LNCaP clone FGC (cell line): Measurements from ENCODE around the gene OR51B4.

Experiments used
- DNase-seq: peaks from one replicate; pipeline ENCODE4 v3.0.0-alpha.2; 2011; ENCODE audit warnings: low read depth
- H3K4me3 ChIP-seq: 2 replicates; pipeline ENCODE4 v1.5.1; 2011; ENCODE audit warnings: mild to moderate bottlenecking, low read depth, low read length, control low read depth
- TF ChIP-seq, protein P1 (sequence below): IDR thresholded peaks from 2 replicates; pipeline ENCODE4 v1.5.1; 2012; ENCODE audit warnings: mild to moderate bottlenecking; ENCODE audit not compliant: control insufficient read depth, insufficient read depth; ENCODE audit errors: extremely low read depth

OR51B4 gene

DNA sequence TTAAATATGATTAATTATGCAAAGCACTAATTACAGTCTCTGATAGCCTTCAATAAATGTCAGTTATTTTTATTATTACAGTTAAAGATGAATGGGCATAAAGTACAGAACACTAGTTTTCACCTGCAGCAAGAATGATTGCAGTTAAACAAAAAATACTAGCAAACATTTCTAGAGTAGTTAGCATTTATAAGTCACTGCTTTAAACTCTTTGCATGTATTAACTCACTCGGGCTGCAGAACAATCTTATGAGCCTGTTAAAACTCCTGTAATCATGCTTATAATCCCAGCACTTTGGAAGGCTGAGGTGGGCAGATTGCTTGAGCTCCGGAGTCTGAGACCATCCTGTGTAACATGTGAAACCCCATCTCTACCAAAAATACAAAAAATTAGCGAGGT is 14.8 kb downstream of the OR51B4 start:
- no peak for DNase-seq
- TF ChIP-seq, protein P1, sequence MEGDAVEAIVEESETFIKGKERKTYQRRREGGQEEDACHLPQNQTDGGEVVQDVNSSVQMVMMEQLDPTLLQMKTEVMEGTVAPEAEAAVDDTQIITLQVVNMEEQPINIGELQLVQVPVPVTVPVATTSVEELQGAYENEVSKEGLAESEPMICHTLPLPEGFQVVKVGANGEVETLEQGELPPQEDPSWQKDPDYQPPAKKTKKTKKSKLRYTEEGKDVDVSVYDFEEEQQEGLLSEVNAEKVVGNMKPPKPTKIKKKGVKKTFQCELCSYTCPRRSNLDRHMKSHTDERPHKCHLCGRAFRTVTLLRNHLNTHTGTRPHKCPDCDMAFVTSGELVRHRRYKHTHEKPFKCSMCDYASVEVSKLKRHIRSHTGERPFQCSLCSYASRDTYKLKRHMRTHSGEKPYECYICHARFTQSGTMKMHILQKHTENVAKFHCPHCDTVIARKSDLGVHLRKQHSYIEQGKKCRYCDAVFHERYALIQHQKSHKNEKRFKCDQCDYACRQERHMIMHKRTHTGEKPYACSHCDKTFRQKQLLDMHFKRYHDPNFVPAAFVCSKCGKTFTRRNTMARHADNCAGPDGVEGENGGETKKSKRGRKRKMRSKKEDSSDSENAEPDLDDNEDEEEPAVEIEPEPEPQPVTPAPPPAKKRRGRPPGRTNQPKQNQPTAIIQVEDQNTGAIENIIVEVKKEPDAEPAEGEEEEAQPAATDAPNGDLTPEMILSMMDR, result no peak
- no peak overlapping the region for H3K4me3 ChIP-seq

DNA sequence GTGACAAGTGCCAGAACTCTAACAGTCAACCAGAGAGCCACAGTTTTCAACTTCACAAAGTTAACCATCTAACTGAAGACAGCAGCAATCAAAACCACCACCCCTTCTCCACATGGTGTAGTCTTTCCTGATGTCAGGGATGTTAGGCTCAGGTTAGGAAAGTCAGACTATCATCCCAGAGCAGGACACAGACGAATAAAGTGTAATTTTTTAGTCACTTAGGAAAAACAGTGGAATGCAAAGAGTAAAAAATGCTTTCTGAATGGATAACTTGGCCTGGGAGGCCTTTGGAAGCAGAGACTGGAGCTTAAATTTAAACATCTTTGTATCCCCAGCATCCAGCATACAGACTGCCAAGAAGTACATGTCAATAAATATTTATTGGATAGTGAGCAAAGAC is 15.4 kb downstream of the OR51B4 start:
- TF ChIP-seq, protein P1, result no peak
- no peak for DNase-seq
- no peak overlapping the region for H3K4me3 ChIP-seq

DNA sequence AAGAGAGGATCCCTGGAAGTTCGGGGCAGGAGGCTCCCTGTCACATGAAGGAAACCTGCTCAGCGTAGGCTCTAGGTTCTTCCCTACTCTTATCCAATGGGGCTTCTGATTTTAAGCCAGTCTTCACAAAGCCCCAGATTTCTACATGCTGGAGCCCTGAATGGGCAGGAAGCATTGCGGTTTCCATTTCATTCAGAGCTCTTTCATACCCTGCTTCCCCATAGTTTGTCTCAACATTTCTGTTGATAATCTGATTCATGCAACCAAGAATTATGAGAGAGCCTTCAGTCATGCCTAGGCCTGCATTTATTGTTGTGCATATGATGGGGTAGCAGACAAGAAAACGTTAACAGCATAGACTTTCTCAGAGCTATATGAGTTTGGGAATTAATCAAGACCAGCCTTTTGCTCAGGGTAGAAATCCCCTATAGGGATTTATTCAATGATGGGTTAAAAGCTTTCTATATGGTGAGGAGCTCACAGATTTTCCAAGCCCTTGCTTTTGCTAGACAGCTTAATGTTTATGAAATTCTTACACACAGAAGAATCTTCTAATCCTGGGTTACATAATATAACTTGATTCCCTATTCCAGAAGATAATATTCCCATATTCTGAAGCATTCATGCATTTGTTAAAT is 15.9 kb downstream of the OR51B4 start:
- TF ChIP-seq, protein P1, result no peak
- no peak for DNase-seq

DNA sequence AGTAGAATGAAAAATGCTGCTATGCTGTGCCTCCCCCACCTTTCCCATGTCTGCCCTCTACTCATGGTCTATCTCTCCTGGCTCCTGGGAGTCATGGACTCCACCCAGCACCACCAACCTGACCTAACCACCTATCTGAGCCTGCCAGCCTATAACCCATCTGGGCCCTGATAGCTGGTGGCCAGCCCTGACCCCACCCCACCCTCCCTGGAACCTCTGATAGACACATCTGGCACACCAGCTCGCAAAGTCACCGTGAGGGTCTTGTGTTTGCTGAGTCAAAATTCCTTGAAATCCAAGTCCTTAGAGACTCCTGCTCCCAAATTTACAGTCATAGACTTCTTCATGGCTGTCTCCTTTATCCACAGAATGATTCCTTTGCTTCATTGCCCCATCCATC is 17.1 kb downstream of the OR51B4 start:
- TF ChIP-seq, protein P1, result no peak
- H3K4me3 ChIP-seq, result no peak overlapping the region
- DNase-seq, result no peak

More for the DNA sequence above, 15.9 kb downstream of the OR51B4 start:
- H3K4me3 ChIP-seq, result no peak overlapping the region

DNA sequence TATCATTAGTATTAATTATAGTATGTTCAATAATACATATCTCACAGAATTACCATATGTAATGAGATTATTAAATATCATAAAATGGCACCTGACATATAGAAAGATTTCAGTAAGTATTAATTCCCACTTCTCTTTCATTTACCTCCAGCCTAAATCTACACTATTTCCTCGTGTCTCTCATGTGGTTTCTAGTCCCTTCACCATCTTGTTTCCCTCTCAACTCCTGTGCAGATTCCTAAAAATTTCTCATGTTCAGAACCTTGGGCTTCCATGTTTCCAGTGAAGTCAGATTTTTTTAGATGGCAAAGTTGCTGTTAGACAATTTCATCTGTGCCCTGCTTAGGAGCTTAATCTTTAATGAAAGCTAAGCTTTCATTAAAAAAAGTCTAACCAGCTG is 17.9 kb downstream of the OR51B4 start:
- H3K4me3 ChIP-seq, result no peak overlapping the region
- no peak for DNase-seq
- TF ChIP-seq, protein P1, result no peak

DNA sequence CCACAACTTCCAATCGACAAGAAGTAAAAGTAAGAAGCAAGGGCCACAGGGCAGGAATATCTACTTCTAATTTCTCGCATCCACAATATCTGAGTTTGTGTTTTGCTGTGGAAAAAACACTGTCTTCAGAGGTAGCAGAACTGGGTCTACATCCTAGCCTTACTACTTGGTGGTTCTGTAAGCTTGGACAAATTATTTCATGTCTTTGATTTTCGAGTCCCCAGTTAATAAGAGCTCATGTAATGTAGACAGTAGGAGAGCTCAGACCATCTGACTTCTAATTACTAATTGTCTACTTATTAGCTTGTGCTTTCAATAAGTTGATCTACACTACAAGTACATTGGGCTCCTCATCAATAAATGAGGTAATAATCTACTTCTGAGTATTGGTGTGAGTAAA is 18.7 kb downstream of the OR51B4 start:
- DNase-seq, result no peak
- H3K4me3 ChIP-seq, result no peak overlapping the region
- TF ChIP-seq, protein P1, result no peak

DNA sequence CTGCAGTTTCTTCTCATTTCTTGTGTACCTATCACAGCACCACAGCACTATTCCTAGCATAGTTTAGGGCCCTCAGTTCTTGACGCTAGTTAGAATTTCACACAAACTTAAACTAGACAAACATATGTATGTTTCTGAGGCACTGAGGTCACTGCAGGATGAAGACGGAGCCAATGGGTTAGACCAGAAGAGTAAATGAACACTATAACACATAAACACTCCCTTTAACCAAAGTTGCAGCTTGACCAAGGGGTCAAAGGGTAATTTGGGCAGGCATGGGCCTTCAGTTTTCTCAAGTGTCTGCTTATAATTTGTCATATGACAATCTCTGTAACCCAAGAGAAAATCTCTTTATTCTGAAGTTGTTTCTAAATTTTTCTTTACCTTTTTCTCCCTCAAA is 19.1 kb downstream of the OR51B4 start:
- no peak overlapping the region for H3K4me3 ChIP-seq
- no peak for DNase-seq
- TF ChIP-seq, protein P1, result no peak
